ENCODE measurements around the gene PRSS12.
"Not testable (repeated sequence)": the region's sequence is repeated elsewhere in the genome, so short reads cannot be mapped to it uniquely, and the experiment has no call there.

The PRSS12 gene

GRCh38 chr4:118276580-118276979, 76.2 kb downstream of the PRSS12 start:
- DNase-seq (ENCODE audit: low read depth), result no peak

GRCh38 chr4:118273642-118274041, 79.2 kb downstream of the PRSS12 start:
- no peak for DNase-seq (ENCODE audit: low read depth)

GRCh38 chr4:118271788-118272187, 81.0 kb downstream of the PRSS12 start:
- no peak for DNase-seq (ENCODE audit: low read depth)

- DNase-seq (ENCODE audit: low read depth), result no peak
These were observed 82.3 kb downstream of the PRSS12 start for GRCh38 chr4:118270492-118270891.

- no peak for DNase-seq (ENCODE audit: low read depth)
These were observed 84.0 kb downstream of the PRSS12 start for GRCh38 chr4:118268780-118269179.

GRCh38 chr4:118266145-118266496, 86.7 kb downstream of the PRSS12 start:
- DNase-seq (ENCODE audit: low read depth), result not testable (repeated sequence)

- no peak for DNase-seq (ENCODE audit: low read depth)
These were observed 87.3 kb downstream of the PRSS12 start for GRCh38 chr4:118265312-118266144.

- no peak for DNase-seq (ENCODE audit: low read depth)
These were observed 88.7 kb downstream of the PRSS12 start for GRCh38 chr4:118264096-118264495.

GRCh38 chr4:118260309-118260708, 92.5 kb downstream of the PRSS12 start:
- DNase-seq (ENCODE audit: low read depth), result no peak

GRCh38 chr4:118259111-118259510, 93.7 kb downstream of the PRSS12 start:
- DNase-seq (ENCODE audit: low read depth), result no peak

- no peak for DNase-seq (ENCODE audit: low read depth)
These were observed 98.4 kb downstream of the PRSS12 start for GRCh38 chr4:118254368-118254767.

GRCh38 chr4:118249890-118250289, 102.9 kb downstream of the PRSS12 start:
- DNase-seq (ENCODE audit: low read depth), result no peak

GRCh38 chr4:118237531-118237930, 115.3 kb downstream of the PRSS12 start:
- no peak for DNase-seq (ENCODE audit: low read depth)

GRCh38 chr4:118235566-118236120, 117.2 kb downstream of the PRSS12 start:
- DNase-seq (ENCODE audit: low read depth), result no peak
